GM21529 (cell line): ENCODE data around the gene ANKRD23.

ENCODE experiments used
- ATAC-seq: cut with Tn5 transposase; IDR thresholded peaks from one replicate; pipeline ENCODE4 v1.9.1; 2021; ENCODE audit not compliant: unreplicated experiment

Gene ANKRD23

DNA sequence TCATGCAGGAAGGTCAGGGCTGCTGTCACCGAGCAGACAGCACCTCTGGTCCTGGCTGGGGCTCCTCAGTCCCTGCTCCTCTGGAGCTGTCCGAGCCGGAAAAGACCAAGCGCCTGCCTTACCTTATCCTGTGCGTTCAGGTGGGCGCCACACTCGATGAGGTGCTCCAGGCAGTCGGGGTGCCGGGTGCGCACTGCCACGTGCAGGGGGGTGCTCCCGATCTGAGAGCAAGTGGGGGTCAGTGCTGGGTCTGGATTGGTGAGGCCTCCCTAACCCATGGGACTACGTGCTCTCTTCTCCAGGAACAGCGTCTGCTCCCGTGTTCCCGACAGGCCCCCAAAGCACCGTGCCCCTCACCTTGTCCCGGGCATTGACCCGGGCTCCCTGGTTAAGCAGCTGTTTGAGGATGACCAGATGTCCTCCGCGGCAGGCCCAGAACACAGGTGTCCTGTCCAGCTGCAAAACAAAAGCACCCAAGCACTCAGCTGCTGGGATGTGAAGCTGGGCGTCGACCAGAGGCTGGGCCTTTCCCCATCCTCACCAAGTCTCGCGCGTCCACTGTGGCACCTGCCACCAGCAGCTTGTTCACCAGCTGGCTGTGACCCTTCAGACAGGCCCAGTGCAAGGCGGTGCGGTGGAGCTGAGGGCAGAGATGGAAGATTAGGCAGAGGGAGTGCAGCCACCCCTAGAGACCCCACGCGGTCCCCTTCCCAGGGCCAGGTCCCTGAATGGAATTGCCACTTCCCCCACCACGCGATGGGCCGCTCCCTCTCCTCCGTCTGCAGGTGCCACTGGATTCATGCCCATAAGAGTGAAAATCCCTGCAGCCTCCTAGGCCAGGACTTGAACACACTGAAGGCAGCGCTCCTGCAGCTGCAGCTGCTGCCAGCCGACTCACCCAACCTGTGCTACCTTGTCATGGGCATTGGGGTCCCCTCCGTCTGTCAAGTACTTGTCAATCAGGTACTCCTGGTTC is 3.7 kb downstream of the ANKRD23 start:
- no peak for ATAC-seq

DNA sequence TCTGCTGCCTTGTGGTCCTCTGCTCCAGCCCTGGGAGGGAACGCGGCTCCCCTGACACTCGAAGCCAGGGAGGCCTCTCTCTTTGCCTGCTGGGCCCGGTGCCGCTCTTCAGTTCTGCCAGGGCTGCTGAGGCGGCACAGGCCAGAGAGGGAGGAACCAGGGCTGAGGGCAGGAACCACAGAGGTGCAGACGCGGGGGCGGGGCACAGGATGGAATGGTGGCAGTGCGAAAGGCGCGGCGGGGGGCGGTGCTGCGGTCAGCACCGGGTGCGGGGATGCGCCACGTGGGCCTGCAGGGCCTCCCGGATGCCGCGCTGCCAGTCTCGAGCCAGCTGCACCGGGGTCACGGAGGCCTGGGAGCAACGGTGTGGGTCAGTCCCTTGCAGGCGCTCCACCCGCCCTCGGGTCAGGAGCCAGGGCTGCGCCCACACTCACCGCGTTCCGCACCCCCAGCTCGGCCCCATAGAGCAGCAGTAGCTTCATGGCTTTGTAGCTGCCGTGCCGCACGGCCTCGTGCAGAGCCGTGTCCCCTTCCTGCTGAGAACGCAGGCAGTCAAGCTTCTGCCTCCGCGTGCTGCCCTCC is 4.4 kb downstream of the ANKRD23 start:
- ATAC-seq: peak; percentile 65

DNA sequence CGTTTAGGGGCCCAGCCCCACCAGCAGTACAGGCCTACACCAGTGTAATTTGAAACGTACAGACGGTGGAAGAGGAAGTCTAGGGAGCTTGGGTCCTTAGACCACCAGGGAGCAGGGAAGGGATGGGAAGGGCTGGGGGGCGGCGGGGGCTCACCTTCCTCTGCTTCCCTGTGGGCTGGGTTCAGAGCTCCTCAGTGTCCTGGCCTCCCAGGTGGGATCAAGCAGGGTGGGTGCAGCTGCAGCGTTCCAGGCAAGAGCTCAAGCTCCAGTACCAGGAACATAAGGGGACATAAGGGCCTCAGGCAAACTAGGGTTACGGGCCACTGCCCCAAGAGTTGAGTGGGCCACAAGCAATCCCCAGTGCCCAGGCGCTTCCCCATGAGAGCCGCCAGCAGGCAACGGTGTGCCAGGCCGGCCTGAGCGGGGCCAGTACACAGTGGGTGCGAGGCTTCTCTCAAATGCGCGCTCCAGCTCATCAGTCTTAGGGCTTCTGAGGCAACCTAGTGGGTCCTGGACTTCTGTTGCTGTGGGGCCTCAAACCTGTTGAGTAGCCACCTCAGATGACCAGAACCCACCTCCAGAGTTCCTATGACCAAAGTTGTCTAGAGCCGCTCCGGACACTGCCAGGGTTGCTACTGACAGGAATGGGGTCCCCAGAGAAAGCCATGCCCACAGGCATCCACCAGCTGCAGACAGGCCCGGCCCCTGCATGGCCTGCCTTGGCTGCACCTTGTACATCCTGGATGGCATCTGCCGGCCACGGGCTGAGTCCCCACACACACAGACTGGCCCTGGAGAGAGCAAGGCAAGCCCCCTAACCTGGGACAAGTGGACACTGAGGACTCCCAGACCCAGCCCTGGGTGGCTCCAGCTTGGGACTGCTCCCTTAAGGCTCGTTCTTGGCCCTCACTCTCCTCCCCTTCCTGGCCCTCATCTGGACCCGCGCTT is 5.2 kb downstream of the ANKRD23 start:
- no peak for ATAC-seq

DNA sequence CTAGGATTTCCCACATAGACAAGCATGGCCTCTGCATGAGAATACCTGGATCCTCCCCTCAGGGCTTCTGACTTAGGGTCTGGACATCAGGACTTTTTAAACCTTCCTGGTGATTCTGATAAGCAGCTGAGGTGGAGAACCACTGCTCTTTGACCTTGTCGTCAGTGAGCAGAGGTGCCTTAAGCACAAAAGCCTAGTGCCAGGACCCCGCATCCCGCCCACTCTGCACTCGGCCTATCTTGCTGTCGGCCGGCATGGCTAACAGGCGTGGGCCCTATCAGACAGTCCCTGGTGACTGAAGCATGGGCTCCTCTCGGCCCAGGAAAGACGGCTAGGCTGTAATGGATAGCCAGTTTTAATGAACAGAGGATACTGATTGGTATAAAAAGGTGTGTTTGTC is 6.2 kb downstream of the ANKRD23 start:
- ATAC-seq: no peak

DNA sequence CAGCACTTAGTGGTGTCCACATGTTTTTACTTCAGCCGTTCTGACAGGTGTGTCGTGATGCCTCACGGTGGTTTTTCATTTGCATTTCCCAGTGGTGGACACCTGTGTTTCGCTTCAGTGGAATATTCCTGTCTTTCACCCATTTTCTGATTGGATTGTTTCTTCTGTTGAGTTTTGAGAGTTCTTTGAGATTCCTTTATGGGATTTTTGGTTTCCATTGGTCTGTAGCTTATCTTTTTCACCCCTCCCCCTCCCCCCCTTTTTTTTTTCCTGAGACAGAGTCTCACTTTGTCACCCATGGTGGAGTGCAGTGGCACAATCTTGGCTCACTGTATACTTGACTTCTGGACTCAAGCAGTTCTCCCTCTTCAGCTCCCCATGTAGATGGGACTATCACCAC is 8.0 kb downstream of the ANKRD23 start:
- ATAC-seq: no peak

DNA sequence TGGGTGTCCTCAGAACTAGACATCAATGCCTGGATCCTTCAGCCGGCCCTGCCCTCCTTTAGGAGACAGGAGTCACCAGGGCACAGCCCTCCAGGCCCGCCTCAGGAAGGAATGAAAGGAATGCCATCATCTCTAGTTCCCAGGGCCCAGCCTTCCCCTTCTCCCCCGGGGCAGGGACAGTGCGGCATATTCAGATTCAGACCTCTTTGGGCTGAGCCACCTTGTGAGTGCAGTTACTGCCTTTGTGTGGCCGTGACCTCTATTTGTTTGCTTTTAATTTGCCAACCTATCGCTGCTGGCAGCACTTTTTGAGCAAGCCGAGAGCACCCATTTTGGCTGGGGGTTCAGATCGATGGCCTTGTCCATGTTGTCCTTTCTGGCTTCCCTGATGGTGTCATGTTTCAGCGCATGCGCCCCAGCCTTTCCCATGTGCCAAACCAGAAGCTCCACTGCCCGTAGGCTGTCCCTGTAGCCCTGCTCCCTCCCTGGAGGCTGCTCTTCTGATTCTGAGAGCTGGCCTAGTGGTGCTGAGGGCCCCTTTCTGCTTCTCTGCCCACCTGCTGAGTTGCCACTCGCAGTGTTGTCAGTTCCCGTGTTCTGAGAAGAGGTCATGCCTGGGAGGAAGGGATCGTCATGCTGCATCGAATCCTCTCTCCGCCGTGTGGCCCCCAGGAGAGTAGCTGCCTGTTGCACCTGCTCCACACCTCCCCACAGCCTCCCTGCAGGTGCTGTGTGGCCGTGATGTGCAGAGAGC is 10.9 kb downstream of the ANKRD23 start:
- ATAC-seq: no peak

DNA sequence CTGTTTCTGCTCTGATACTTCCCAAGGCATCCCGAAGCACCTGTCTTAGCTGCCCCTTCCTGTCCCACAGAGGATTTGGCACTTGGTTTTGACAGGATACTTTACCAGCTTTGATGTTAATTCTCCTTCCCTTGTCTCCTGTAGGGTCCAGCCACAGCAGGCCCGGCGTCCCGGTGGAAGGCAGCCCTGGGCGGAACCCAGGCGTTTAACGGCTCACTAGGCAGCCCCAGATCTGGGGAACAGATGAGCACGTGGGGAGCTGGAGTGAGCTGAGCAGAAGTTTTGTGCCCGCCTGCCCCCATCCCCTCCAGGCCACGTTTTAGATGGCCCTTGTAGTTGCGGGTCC is 11.4 kb downstream of the ANKRD23 start:
- no peak for ATAC-seq

DNA sequence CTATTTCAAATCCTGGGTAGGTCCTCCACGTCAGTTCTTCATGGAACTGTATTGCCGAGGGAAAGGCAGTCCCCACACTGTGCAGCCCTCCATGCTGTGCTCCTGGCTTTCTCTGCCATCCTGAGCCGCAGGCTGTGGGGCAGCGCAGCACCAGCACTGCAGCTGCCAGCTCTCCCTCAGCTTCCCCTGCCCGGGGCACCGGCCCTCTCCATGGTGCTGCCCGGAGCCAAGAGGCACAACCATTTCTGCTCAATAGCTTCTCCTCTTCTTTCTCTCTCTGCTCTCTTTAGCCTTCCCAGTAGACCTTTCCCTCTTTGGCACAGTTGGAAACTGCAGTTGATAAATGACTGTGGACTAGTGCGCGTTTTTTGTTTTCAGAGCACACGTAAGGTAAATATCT is 12.1 kb downstream of the ANKRD23 start:
- ATAC-seq: no peak

DNA sequence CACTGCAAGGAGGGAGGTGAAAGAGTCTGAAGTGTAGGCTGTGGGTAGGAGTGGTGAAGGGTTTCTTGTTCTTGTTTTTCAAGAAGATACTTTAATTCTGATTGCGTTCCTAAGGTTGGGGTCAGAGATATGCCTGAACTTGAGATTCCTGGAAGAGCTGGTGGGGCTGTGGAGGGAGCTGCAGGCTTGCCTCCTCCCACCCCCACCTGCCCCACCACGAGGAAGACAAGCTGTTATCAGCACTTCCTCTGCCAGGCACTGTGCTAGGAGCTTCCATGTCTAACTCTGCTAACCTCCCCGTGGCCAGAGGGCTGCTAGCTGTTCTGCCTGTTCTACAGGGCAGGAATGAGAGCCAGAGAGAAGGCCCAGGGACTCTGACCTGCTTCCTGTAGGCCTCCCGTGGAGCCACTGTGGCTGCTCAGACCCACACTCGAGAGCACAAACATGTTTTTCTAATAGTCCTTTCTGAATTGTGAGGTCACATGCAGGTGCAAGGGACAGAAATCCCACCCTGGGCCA is 13.7 kb downstream of the ANKRD23 start:
- no peak for ATAC-seq

DNA sequence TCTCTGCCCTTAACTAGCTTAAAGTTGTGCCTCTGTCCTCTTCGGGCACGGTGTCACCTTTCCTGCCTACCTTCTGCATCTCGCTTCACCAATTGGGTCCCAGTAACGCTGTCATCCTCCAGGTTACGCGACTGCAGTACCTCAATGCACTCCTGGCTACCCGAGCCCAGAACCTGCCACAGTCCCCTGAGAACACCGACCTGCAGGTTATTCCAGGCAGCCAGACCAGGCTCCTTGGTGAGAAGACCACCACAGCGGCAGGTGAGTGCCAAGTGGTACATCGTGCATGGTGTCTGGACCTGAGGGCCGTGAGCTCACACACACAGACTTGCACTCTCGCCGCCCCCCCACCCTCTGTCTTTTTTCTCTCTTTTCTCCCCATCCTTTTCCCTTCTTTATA is 14.9 kb downstream of the ANKRD23 start:
- no peak for ATAC-seq

DNA sequence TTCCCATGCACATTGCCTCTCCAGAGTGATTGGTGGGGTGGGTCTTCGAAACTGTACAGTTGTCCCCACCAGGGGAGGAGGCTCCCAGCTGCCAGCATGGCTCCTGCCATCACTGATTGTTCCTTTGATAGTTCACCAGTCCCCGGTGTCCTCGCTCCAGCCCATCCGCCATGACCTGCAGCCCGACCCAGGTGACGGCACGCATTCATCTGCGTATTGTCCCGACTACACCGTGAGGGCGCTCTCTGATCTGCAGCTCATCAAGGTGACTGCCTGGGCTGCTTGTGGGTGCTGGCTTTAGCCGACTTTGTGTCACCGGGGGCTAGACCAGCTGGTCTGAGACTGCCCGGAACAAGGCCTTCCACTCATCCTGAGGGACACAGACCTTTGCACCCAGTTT is 15.4 kb downstream of the ANKRD23 start:
- ATAC-seq: no peak

DNA sequence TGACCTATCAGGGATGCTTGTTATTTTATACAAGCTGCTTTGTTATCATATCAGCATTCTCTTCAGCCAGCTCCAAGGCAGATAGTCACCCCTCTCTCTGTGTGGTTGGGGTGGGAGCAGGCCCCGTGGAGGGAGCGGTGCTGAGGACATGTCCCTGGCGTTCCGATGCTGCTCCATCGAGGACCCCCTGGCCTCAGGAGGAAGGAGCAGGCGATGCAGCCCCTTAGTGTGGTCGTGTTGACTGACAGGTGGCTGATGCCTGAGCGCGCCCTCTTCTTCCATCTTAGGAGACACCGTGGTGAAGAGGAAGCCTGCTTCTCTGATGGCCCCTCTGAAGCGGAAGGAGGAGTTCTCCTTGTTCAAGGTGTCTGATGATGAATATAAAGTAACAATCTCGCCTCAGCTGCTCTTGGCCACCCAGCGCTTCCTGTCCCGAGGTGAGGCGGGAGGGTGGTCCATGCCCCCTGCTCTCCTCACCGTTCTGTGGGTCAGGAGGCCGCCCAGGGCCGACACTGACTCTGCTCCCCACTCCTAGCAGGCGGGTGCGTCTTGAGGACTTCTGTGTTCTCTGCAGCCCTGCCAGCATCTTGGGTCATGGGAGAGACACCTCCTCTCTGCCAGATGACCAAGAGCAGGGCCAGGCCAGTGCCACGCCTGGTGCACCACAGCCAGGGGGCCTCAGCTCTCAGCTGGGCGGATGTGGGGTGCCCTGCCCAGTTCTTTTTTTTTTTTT is 17.1 kb downstream of the ANKRD23 start:
- no peak for ATAC-seq

DNA sequence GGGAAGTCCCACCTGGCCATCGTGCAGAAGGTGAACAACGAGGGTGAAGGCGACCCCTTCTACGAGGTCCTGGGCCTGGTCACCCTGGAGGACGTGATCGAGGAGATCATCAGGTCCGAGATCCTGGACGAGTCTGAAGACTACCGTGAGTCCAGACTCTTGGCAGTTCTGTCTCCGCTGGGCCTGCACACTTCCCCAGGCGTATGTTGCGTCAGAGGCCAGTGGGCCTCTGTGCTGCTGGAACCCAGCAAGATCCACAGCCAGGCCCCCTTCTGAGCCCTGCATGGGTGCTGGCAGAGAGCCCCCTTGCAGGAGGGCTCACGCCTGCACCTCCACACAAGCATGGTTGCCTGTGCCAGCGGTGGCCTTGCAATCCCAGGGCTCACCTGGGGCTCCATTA is 18.8 kb downstream of the ANKRD23 start:
- ATAC-seq: no peak

DNA sequence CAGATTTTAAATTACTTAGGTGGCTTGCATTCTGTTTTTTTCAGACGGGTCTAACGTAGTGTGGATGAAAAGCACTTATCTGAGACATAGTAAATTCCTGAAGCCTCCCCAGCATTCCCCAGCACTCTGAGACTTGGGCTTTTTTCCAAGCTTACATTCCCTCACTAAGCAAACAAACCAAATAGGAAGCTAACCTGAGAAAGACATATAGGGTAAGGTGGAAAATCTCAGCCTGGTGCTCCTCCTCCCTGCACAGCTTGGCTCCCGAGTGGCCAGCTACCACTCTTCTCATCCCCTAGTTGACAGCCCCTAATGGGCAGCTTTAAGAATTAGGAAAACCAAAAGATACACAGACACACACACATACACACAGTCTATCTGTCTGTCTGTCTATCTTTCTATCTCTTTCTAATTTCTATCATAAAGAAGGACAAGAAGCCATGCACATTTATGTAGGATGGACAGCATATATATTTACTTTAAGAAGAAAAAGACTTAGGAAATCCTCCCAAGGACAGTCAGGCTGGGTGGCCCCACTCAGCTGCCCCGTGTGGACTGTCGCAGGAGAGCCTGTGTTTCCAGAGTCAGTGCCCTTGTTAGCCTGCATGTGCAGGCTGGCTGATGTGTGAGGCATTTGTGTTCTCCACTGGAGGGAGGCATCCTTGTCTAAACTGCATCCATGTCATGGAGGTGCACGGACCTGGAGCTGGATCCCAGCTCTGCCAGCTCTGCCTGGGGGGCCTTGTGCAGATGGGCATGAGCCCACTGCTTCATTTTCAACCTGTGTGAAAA is 19.5 kb downstream of the ANKRD23 start:
- ATAC-seq: no peak

DNA sequence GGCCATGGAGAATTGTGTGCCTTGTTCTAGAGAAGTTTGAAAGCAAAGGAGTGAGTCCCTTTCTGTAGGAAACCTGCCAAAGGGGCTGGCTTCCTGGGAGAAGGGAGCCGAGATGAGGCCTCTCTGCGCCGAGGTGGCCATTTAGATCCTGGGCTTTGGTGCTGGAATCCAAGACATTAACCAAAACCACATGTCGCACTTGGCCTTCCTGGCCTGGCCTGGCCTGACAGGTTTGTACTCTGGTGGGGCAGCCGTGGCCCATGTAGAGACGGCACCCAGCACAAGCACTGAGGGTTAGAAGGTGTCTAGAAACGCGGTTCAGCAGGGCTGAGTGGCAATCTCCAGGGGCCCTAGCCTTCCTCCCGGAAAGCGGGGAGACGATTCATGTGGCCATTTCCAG is 20.6 kb downstream of the ANKRD23 start:
- no peak for ATAC-seq

DNA sequence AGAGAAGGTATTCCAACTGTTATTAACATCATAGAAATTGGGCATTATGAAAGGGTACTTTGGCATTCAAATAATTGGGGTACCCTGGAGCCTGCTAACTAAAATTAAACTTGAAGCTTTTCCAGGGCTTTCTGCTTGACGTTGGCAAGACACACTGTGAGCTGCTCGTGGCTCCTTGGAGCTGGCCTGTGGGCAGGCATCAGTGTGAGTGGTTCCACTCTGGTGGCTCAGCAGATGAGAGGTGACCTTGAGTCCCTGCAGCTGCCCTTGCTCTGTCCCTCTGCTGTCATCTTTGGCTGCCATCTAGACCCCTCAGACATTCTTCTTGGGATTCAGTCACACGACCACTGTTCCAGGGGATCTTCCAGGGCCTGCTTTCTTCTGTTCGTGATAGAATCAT is 21.0 kb downstream of the ANKRD23 start:
- no peak for ATAC-seq

DNA sequence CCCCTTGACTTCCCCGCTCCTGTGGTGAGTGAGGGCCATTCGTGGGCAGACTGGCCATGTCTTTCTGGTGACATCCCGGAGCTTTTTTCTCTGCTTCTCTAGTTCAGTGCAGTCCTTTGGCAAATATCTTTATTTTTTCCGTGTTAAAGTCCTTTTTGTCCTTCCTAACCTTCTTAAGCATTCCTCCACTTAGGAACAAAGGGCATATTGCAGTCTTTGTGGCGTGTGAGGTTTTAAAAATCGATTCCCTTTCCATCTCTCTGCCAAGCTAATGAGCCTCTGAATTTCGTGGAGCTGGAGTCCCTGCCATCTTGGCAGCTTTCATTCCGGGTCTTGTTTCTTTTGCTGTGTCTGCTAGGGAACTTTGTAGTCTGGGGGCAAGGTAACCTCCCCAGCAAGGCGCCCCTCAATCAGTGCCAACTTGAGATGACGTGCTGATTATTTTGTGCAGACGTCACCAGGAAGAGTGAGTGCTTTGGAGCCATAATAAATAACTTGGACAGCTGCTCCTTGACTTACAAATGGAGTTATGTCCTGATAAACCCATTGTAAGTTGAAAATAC is 22.6 kb downstream of the ANKRD23 start:
- ATAC-seq: no peak

DNA sequence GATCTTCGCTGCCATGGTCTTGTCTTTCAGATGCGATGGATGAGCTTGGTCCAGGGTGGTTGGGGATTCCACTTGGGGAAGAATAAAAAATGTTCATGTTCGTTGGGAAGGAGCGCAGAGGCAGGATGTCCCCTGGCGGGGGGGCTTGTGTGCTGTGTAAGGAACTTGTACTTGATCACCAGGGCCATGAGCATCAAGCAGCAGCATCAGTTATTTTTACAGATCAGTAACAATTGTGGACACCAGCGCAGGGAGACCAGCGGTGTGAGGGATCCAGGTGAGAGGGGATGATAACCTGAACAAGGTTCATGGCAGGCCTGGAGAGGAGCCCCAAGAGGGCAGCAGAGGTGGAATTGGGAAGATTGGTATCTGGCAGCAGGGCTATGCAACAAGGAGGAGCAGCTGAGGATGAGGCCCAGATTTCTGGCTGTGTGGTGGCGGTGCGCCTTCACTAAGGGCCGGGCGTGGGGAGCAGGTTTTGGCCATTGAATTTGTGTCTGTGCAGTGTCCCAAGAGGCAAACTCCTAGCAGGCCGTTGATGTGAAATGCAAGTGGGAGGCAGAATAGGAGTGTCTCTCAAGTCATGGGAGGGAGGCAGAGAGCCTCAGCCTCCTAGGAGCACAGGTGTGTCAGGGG is 23.8 kb downstream of the ANKRD23 start:
- ATAC-seq: no peak
